ENCODE data around the gene FAM83G. TPM values are rescaled to one million over a fixed set of nuclear protein-coding genes. Genes with fewer than 3 reads are reported as not detected.
"Not testable (repeated sequence)": the region's sequence is repeated elsewhere in the genome, so short reads cannot be mapped to it uniquely, and the experiment has no call there.

FAM83G gene
- total RNA-seq = 48.7 and 60.0 TPM in 2 replicates

- H3K4me3 ChIP-seq (ENCODE audit: low read depth, low read length) = peak within 1 kb of the TSS; percentile 63
- DNase-seq (ENCODE audit: low read depth) = no peak
Observed at GRCh38 chr17:19004421-19005136, at the start of gene FAM83G. Gene FAM83G (minus strand): TSS chr17:19004764. CDS start chr17:19004041, 723 bp downstream.

GRCh38 chr17:19048826-19049225 is 44.3 kb upstream of the FAM83G start:
- H3K27me3 ChIP-seq (ENCODE audit: control insufficient read depth, insufficient read depth, low read length); H3K36me3 ChIP-seq (ENCODE audit: control insufficient read depth, insufficient read depth, low read length); DNase-seq (ENCODE audit: low read depth); H3K4me3 ChIP-seq (ENCODE audit: low read depth, low read length): not testable (repeated sequence)

More at GRCh38 chr17:19004421-19005136, at the start of gene FAM83G:
- no peaks in the 10 kb centered on the region for H3K27me3 ChIP-seq (ENCODE audit: control insufficient read depth, insufficient read depth, low read length)
- TF ChIP-seq CTCF (IDR thresholded peaks at IDR 0.05; ENCODE audit: insufficient read depth, low read length, poor library complexity, severe bottlenecking) = no peak
- H3K36me3 ChIP-seq (ENCODE audit: control insufficient read depth, insufficient read depth, low read length) = no peaks in the 10 kb centered on the region

GRCh38 chr17:19047510-19047909 is 42.9 kb upstream of the FAM83G start:
- not testable (repeated sequence) for H3K4me3 ChIP-seq (ENCODE audit: low read depth, low read length); H3K36me3 ChIP-seq (ENCODE audit: control insufficient read depth, insufficient read depth, low read length); H3K27me3 ChIP-seq (ENCODE audit: control insufficient read depth, insufficient read depth, low read length); DNase-seq (ENCODE audit: low read depth)

- DNase-seq (ENCODE audit: low read depth); H3K4me3 ChIP-seq (ENCODE audit: low read depth, low read length); H3K36me3 ChIP-seq (ENCODE audit: control insufficient read depth, insufficient read depth, low read length); H3K27me3 ChIP-seq (ENCODE audit: control insufficient read depth, insufficient read depth, low read length): not testable (repeated sequence)
Observed at GRCh38 chr17:19046782-19047375, 42.3 kb upstream of the FAM83G start, which contains the start of gene GRAP. Gene GRAP (minus strand): TSS chr17:19046957. CDS start chr17:19046926, 31 bp downstream.

- H3K27me3 ChIP-seq (ENCODE audit: control insufficient read depth, insufficient read depth, low read length); DNase-seq (ENCODE audit: low read depth); H3K36me3 ChIP-seq (ENCODE audit: control insufficient read depth, insufficient read depth, low read length); H3K4me3 ChIP-seq (ENCODE audit: low read depth, low read length): not testable (repeated sequence)
Observed at GRCh38 chr17:19044643-19045042, 40.1 kb upstream of the FAM83G start.

GRCh38 chr17:19043032-19043431 is 38.5 kb upstream of the FAM83G start:
- not testable (repeated sequence) for H3K27me3 ChIP-seq (ENCODE audit: control insufficient read depth, insufficient read depth, low read length); H3K36me3 ChIP-seq (ENCODE audit: control insufficient read depth, insufficient read depth, low read length); H3K4me3 ChIP-seq (ENCODE audit: low read depth, low read length); DNase-seq (ENCODE audit: low read depth)

GRCh38 chr17:19042369-19042768 is 37.8 kb upstream of the FAM83G start:
- not testable (repeated sequence) for H3K27me3 ChIP-seq (ENCODE audit: control insufficient read depth, insufficient read depth, low read length); H3K4me3 ChIP-seq (ENCODE audit: low read depth, low read length); DNase-seq (ENCODE audit: low read depth); H3K36me3 ChIP-seq (ENCODE audit: control insufficient read depth, insufficient read depth, low read length)

GRCh38 chr17:19041871-19042270 is 37.3 kb upstream of the FAM83G start:
- not testable (repeated sequence) for DNase-seq (ENCODE audit: low read depth); H3K4me3 ChIP-seq (ENCODE audit: low read depth, low read length); H3K36me3 ChIP-seq (ENCODE audit: control insufficient read depth, insufficient read depth, low read length); H3K27me3 ChIP-seq (ENCODE audit: control insufficient read depth, insufficient read depth, low read length)

- not testable (repeated sequence) for DNase-seq (ENCODE audit: low read depth); H3K36me3 ChIP-seq (ENCODE audit: control insufficient read depth, insufficient read depth, low read length); H3K4me3 ChIP-seq (ENCODE audit: low read depth, low read length); H3K27me3 ChIP-seq (ENCODE audit: control insufficient read depth, insufficient read depth, low read length)
Observed at GRCh38 chr17:19040350-19040749, 35.8 kb upstream of the FAM83G start.

- not testable (repeated sequence) for H3K36me3 ChIP-seq (ENCODE audit: control insufficient read depth, insufficient read depth, low read length); H3K27me3 ChIP-seq (ENCODE audit: control insufficient read depth, insufficient read depth, low read length); DNase-seq (ENCODE audit: low read depth); H3K4me3 ChIP-seq (ENCODE audit: low read depth, low read length)
Observed at GRCh38 chr17:19038730-19039129, 34.2 kb upstream of the FAM83G start.

- not testable (repeated sequence) for H3K27me3 ChIP-seq (ENCODE audit: control insufficient read depth, insufficient read depth, low read length); DNase-seq (ENCODE audit: low read depth); H3K36me3 ChIP-seq (ENCODE audit: control insufficient read depth, insufficient read depth, low read length); H3K4me3 ChIP-seq (ENCODE audit: low read depth, low read length)
Observed at GRCh38 chr17:19038007-19038406, 33.4 kb upstream of the FAM83G start.

- H3K36me3 ChIP-seq (ENCODE audit: control insufficient read depth, insufficient read depth, low read length); DNase-seq (ENCODE audit: low read depth): not testable (repeated sequence)
Observed at GRCh38 chr17:19037547-19037946, 33.0 kb upstream of the FAM83G start.

GRCh38 chr17:19036186-19036585 is 31.6 kb upstream of the FAM83G start:
- H3K36me3 ChIP-seq (ENCODE audit: control insufficient read depth, insufficient read depth, low read length); DNase-seq (ENCODE audit: low read depth); H3K27me3 ChIP-seq (ENCODE audit: control insufficient read depth, insufficient read depth, low read length); H3K4me3 ChIP-seq (ENCODE audit: low read depth, low read length): not testable (repeated sequence)

More at GRCh38 chr17:19037547-19037946, 33.0 kb upstream of the FAM83G start:
- H3K4me3 ChIP-seq (ENCODE audit: low read depth, low read length); H3K27me3 ChIP-seq (ENCODE audit: control insufficient read depth, insufficient read depth, low read length): not testable (repeated sequence)

GRCh38 chr17:19032377-19032988 is 27.9 kb upstream of the FAM83G start:
- H3K27me3 ChIP-seq (ENCODE audit: control insufficient read depth, insufficient read depth, low read length); H3K36me3 ChIP-seq (ENCODE audit: control insufficient read depth, insufficient read depth, low read length); DNase-seq (ENCODE audit: low read depth); H3K4me3 ChIP-seq (ENCODE audit: low read depth, low read length): not testable (repeated sequence)
